ENCODE data around the gene KDM4C. TPM values are rescaled to one million over a fixed set of nuclear protein-coding genes. Genes with fewer than 3 reads are reported as not detected.

KDM4C gene
- total and polyA plus RNA-seq, 2 experiments from 2014 or later, result 14.3 to 20.6 TPM

- in situ Hi-C loops (cut with MboI), result no loop called here
- no peak overlapping the region for H3K27ac ChIP-seq
- WGBS, 2 experiments (ENCODE audit: low coverage in 1 of 2, low lambda C conversion rate in 2 of 2, missing lambda C conversion rate in 2 of 2), result 29 to 32% methylated on average over 2 of the region's 2 CpGs
- no peaks in the 10 kb centered on the region for H3K36me3 ChIP-seq (ENCODE audit: low read depth)
- no peak overlapping the region for H2AFZ ChIP-seq
- H3K9me2 ChIP-seq (ENCODE audit: insufficient read depth), result no peaks in the 10 kb centered on the region
- H3K27me3 ChIP-seq (replicated peaks; ENCODE audit: insufficient read depth), result no peaks in the 10 kb centered on the region; the same call in 1 of the 2 replicates
- no peak overlapping the region for H3K4me3 ChIP-seq
- H4K20me1 ChIP-seq (ENCODE audit: insufficient read depth), result no peaks in the 10 kb centered on the region
- no peak overlapping the region for H3K9ac ChIP-seq
- H3F3A ChIP-seq (ENCODE audit: insufficient read depth), result no peaks in the 10 kb centered on the region
- H3K9me3 ChIP-seq (ENCODE audit: low read depth), result no peaks in the 10 kb centered on the region
- no peak for DNase-seq
- TF ChIP-seq EZH2 (IDR thresholded peaks at IDR 0.05; ENCODE audit: insufficient read depth, poor library complexity, severe bottlenecking), result no peak
- TF ChIP-seq EZH2phosphoT487 (IDR thresholded peaks at IDR 0.05; ENCODE audit: insufficient read depth, low read depth), result no peak
- no peaks in the 10 kb centered on the region for H3K79me2 ChIP-seq (ENCODE audit: insufficient read depth)
- no peaks in the 10 kb centered on the region for H3K4me1 ChIP-seq (ENCODE audit: insufficient read depth)
- H3K4me2 ChIP-seq (ENCODE audit: unreplicated experiment), result no peak overlapping the region
Measured at GRCh38 chr9:7195526-7195925, 437.8 kb downstream of the KDM4C start.

- no peak overlapping the region for H3K27ac ChIP-seq
- no peaks in the 10 kb centered on the region for H4K20me1 ChIP-seq (ENCODE audit: insufficient read depth)
- H3K9me3 ChIP-seq (ENCODE audit: low read depth), result no peaks in the 10 kb centered on the region
- no peak overlapping the region for H2AFZ ChIP-seq
- no peaks in the 10 kb centered on the region for H3K36me3 ChIP-seq (ENCODE audit: low read depth)
- no peaks in the 10 kb centered on the region; the same call in 1 of the 2 replicates for H3K27me3 ChIP-seq (replicated peaks; ENCODE audit: insufficient read depth)
- H3K9me2 ChIP-seq (ENCODE audit: insufficient read depth), result no peaks in the 10 kb centered on the region
- H3K79me2 ChIP-seq (ENCODE audit: insufficient read depth), result no peaks in the 10 kb centered on the region
- 73 to 76% methylated on average over 2 of the region's 2 CpGs for WGBS, 2 experiments (ENCODE audit: low coverage in 1 of 2, low lambda C conversion rate in 2 of 2, missing lambda C conversion rate in 2 of 2)
- DNase-seq, result no peak
- H3K9ac ChIP-seq, result no peak overlapping the region
- TF ChIP-seq EZH2phosphoT487 (IDR thresholded peaks at IDR 0.05; ENCODE audit: insufficient read depth, low read depth) (no peak), EZH2 (IDR thresholded peaks at IDR 0.05; ENCODE audit: insufficient read depth, poor library complexity, severe bottlenecking) (no peak)
- in situ Hi-C loops (cut with MboI), result no loop called here
- H3K4me3 ChIP-seq, result no peak overlapping the region
- H3F3A ChIP-seq (ENCODE audit: insufficient read depth), result no peaks in the 10 kb centered on the region
- no peaks in the 10 kb centered on the region for H3K4me1 ChIP-seq (ENCODE audit: insufficient read depth)
- no peak overlapping the region for H3K4me2 ChIP-seq (ENCODE audit: unreplicated experiment)
Measured at GRCh38 chr9:7196467-7196866, 438.7 kb downstream of the KDM4C start.

- TF ChIP-seq EZH2 (IDR thresholded peaks at IDR 0.05; ENCODE audit: insufficient read depth, poor library complexity, severe bottlenecking), result no peak
- no peak for TF ChIP-seq EZH2phosphoT487 (IDR thresholded peaks at IDR 0.05; ENCODE audit: insufficient read depth, low read depth)
Measured at GRCh38 chr9:7201196-7201595, 443.4 kb downstream of the KDM4C start.

GRCh38 chr9:7205806-7206205 is 448.0 kb downstream of the KDM4C start:
- Histone ChIP-seq H4K20me1 (ENCODE audit: insufficient read depth) (no peaks in the 10 kb centered on the region), H2AFZ (no peak overlapping the region), H3K4me1 (ENCODE audit: insufficient read depth) (no peaks in the 10 kb centered on the region), H3K27me3 (replicated peaks; ENCODE audit: insufficient read depth) (peaks cover 17% of the 10 kb centered on the region), H3K27ac (no peak overlapping the region), H3K4me3 (no peak overlapping the region), H3K9ac (no peak overlapping the region), H3F3A (ENCODE audit: insufficient read depth) (no peaks in the 10 kb centered on the region), H3K79me2 (ENCODE audit: insufficient read depth) (no peaks in the 10 kb centered on the region), H3K36me3 (ENCODE audit: low read depth) (no peaks in the 10 kb centered on the region), H3K9me3 (ENCODE audit: low read depth) (no peaks in the 10 kb centered on the region), H3K4me2 (ENCODE audit: unreplicated experiment) (no peak overlapping the region), H3K9me2 (ENCODE audit: insufficient read depth) (no peaks in the 10 kb centered on the region)
- 47 to 55% methylated on average over 4 of the region's 4 CpGs for WGBS, 2 experiments (ENCODE audit: low coverage in 1 of 2, low lambda C conversion rate in 2 of 2, missing lambda C conversion rate in 2 of 2)
- in situ Hi-C loops (cut with MboI), result no loop called here
- TF ChIP-seq EZH2 (IDR thresholded peaks at IDR 0.05; ENCODE audit: insufficient read depth, poor library complexity, severe bottlenecking), result no peak
- no peak for TF ChIP-seq EZH2phosphoT487 (IDR thresholded peaks at IDR 0.05; ENCODE audit: insufficient read depth, low read depth)
- no peak for DNase-seq

More at GRCh38 chr9:7201196-7201595, 443.4 kb downstream of the KDM4C start:
- Histone ChIP-seq H3K4me1 (ENCODE audit: insufficient read depth) (no peaks in the 10 kb centered on the region), H4K20me1 (ENCODE audit: insufficient read depth) (no peaks in the 10 kb centered on the region), H3K36me3 (ENCODE audit: low read depth) (no peaks in the 10 kb centered on the region), H3K4me2 (ENCODE audit: unreplicated experiment) (no peak overlapping the region), H3K9me2 (ENCODE audit: insufficient read depth) (no peaks in the 10 kb centered on the region), H2AFZ (no peak overlapping the region), H3K27me3 (replicated peaks; ENCODE audit: insufficient read depth) (peaks cover 4% of the 10 kb centered on the region; the same call in 1 of the 2 replicates), H3F3A (ENCODE audit: insufficient read depth) (no peaks in the 10 kb centered on the region), H3K9me3 (ENCODE audit: low read depth) (no peaks in the 10 kb centered on the region), H3K9ac (no peak overlapping the region), H3K4me3 (no peak overlapping the region), H3K79me2 (ENCODE audit: insufficient read depth) (no peaks in the 10 kb centered on the region), H3K27ac (no peak overlapping the region)
- in situ Hi-C loops (cut with MboI), result no loop called here
- no peak for DNase-seq
- 28 to 32% methylated on average over 5 of the region's 5 CpGs for WGBS, 2 experiments (ENCODE audit: low coverage in 1 of 2, low lambda C conversion rate in 2 of 2, missing lambda C conversion rate in 2 of 2)
